NOMO-1 (cell line): ENCODE measurements around the gene MSN.
"Not testable (repeated sequence)": the region's sequence is repeated elsewhere in the genome, so short reads cannot be mapped to it uniquely, and the experiment has no call there.

ENCODE experiments used
- DNase-seq, 2 experiments: peaks; one replicate each; lab custom pipeline; 2025; ENCODE audit not compliant: unreplicated experiment in 2 of 2; lab: John Stamatoyannopoulos, UW

The MSN gene

GRCh38 chrX:65712005-65712806, 44.8 kb downstream of the MSN start:
- no peak for DNase-seq

GRCh38 chrX:65718538-65718937, 51.1 kb downstream of the MSN start:
- no peak for DNase-seq

- DNase-seq = peak; percentile 62 to 74
Observed at GRCh38 chrX:65720381-65720964, 53.0 kb downstream of the MSN start.

GRCh38 chrX:65723706-65724105, 56.3 kb downstream of the MSN start:
- DNase-seq = peak; percentile 39 to 50

- DNase-seq = no peak
Observed at GRCh38 chrX:65726715-65727114, 59.3 kb downstream of the MSN start.

GRCh38 chrX:65731684-65732289, 64.3 kb downstream of the MSN start:
- DNase-seq = no peak

GRCh38 chrX:65740909-65741308, 73.5 kb downstream of the MSN start:
- DNase-seq = no peak

GRCh38 chrX:65741823-65742222, 74.4 kb downstream of the MSN start:
- no peak for DNase-seq

- no peak for DNase-seq
Observed at GRCh38 chrX:65744965-65745364, 77.5 kb downstream of the MSN start.

- DNase-seq = no peak
Observed at GRCh38 chrX:65745427-65745826, 78.0 kb downstream of the MSN start.

GRCh38 chrX:65745992-65746391, 78.5 kb downstream of the MSN start:
- DNase-seq = peak in 1 of 2 experiments; percentile 24

- DNase-seq = peak; percentile 97 to 99
Observed at GRCh38 chrX:65750674-65751469, 83.4 kb downstream of the MSN start.

- DNase-seq = peak; percentile 30 to 62
Observed at GRCh38 chrX:65751519-65751918, 84.1 kb downstream of the MSN start.

- DNase-seq = no peak
Observed at GRCh38 chrX:65752294-65752693, 84.8 kb downstream of the MSN start.

GRCh38 chrX:65755786-65756185, 88.3 kb downstream of the MSN start:
- no peak for DNase-seq

- DNase-seq = no peak
Observed at GRCh38 chrX:65757943-65758342, 90.5 kb downstream of the MSN start.

- DNase-seq = no peak
Observed at GRCh38 chrX:65758505-65758904, 91.1 kb downstream of the MSN start.

GRCh38 chrX:65759525-65759924, 92.1 kb downstream of the MSN start:
- DNase-seq = not testable (repeated sequence)

GRCh38 chrX:65769564-65770292, 102.3 kb downstream of the MSN start:
- DNase-seq = no peak

- no peak for DNase-seq
Observed at GRCh38 chrX:65772842-65773241, 105.4 kb downstream of the MSN start.

- no peak for DNase-seq
Observed at GRCh38 chrX:65781845-65782244, 114.4 kb downstream of the MSN start.
